IMR-90 (cell line): ENCODE measurements around the gene ENTPD3. TPM values are rescaled to one million over a fixed set of nuclear protein-coding genes. Genes with fewer than 3 reads are reported as not detected.

ENCODE experiments used
- ATAC-seq: fragments of 200-7000 bp; cut with Tn5 transposase; 2 replicates; pipeline ENCODE4 v1.9.1; 2020; ENCODE audit warnings: low read depth, mild to moderate bottlenecking, moderate library complexity
- BruUV-seq: library from RNA; stranded (reverse); fragments of 400-500 nt; replicated peaks from 2 replicates; lab custom pipeline; 2021; lab: Mats Ljungman, UMichigan
- CTCF ChIA-PET: fragments of 300-600 bp; formaldehyde crosslinking; extraction: SDS; loops from one replicate; lab custom pipeline; 2021; ENCODE audit warnings: antibody characterized with exemption; lab: Yijun Ruan, JAX
- POLR2A ChIA-PET: fragments of 300-600 bp; sonication (Branson Sonifier 250); formaldehyde crosslinking; loops from one replicate; lab custom pipeline; 2022; ENCODE audit warnings: antibody characterized with exemption; ENCODE audit not compliant: unreplicated experiment; lab: Charles Lee
- DNase-seq: peaks from one replicate; pipeline ENCODE4 v3.0.0; 2013
- H2AFZ ChIP-seq: replicated peaks from 2 replicates; pipeline ENCODE3; 2013; ENCODE audit warnings: low read length, mild to moderate bottlenecking; ENCODE audit not compliant: poor library complexity
- H2AK5ac ChIP-seq: 2 replicates; pipeline ENCODE4 v1.6.1; 2013; ENCODE audit warnings: low read depth, low read length, inconsistent platforms
- H2AK9ac ChIP-seq: replicated peaks from 2 replicates; pipeline ENCODE3; 2013; ENCODE audit warnings: mild to moderate bottlenecking, low read depth, low read length, moderate library complexity; ENCODE audit not compliant: poor library complexity
- H2BK120ac ChIP-seq: 2 replicates; pipeline ENCODE4 v1.6.1; 2013; ENCODE audit warnings: low read depth, low read length, inconsistent platforms
- H2BK15ac ChIP-seq: 3 replicates; pipeline ENCODE4 v1.6.1; 2013; ENCODE audit warnings: low read depth, low read length, inconsistent platforms
- H2BK20ac ChIP-seq: 2 replicates; pipeline ENCODE4 v1.6.1; 2013; ENCODE audit warnings: low read depth, mild to moderate bottlenecking, inconsistent platforms, low read length, moderate library complexity
- H2BK5ac ChIP-seq: 2 replicates; pipeline ENCODE4 v1.6.1; 2013; ENCODE audit warnings: mild to moderate bottlenecking, low read depth, low read length, inconsistent platforms; ENCODE audit not compliant: poor library complexity, severe bottlenecking
- H3K14ac ChIP-seq: replicated peaks from 2 replicates; pipeline ENCODE4 v1.6.1; 2013; ENCODE audit warnings: low read depth, low read length, inconsistent platforms
- H3K18ac ChIP-seq: 2 replicates; pipeline ENCODE4 v1.6.1; 2013; ENCODE audit warnings: low read depth, low read length, control low read depth
- H3K23ac ChIP-seq: 2 replicates; pipeline ENCODE4 v1.6.1; 2013; ENCODE audit warnings: low read depth, low read length, inconsistent platforms
- H3K27ac ChIP-seq: 2 replicates; pipeline ENCODE4 v1.5.1; 2013; ENCODE audit warnings: mild to moderate bottlenecking, control low read depth, low read length; ENCODE audit not compliant: insufficient read depth
- H3K27me3 ChIP-seq: 2 replicates; pipeline ENCODE4 v1.6.1; 2013; ENCODE audit warnings: low read length; ENCODE audit not compliant: control insufficient read depth, insufficient read depth
- H3K36me3 ChIP-seq: 2 replicates; pipeline ENCODE4 v1.6.1; 2013; ENCODE audit warnings: low read length, mixed read lengths; ENCODE audit not compliant: control insufficient read depth, insufficient read depth
- H3K4ac ChIP-seq: 2 replicates; pipeline ENCODE4 v1.6.1; 2013; ENCODE audit warnings: low read depth, low read length, inconsistent platforms
- H3K4me1 ChIP-seq: 2 replicates; pipeline ENCODE4 v1.6.1; 2013; ENCODE audit warnings: low read length, mixed read lengths; ENCODE audit not compliant: control insufficient read depth, insufficient read depth
- H3K4me2 ChIP-seq: 2 replicates; pipeline ENCODE4 v1.6.1; 2013; ENCODE audit warnings: low read depth, mild to moderate bottlenecking, control low read depth, low read length, moderate library complexity
- H3K4me3 ChIP-seq: 2 replicates; pipeline ENCODE4 v1.5.1; 2013; ENCODE audit warnings: low read depth, mild to moderate bottlenecking, control low read depth, low read length, moderate library complexity; ENCODE audit not compliant: insufficient read depth
- H3K56ac ChIP-seq: 2 replicates; pipeline ENCODE4 v1.6.1; 2013; ENCODE audit warnings: low read length, inconsistent platforms; ENCODE audit not compliant: insufficient read depth; ENCODE audit errors: extremely low read depth
- H3K79me1 ChIP-seq, 2 experiments: 2 replicates each; pipeline ENCODE4 v1.6.1; 2013; ENCODE audit warnings: low read length in 2 of 2, inconsistent platforms in 1 of 2, low read depth in 1 of 2
- H3K9ac ChIP-seq: 2 replicates; pipeline ENCODE4 v1.6.1; 2013; ENCODE audit warnings: low read depth, low read length, control low read depth
- H3K9me1 ChIP-seq: 2 replicates; pipeline ENCODE4 v1.6.1; 2013; ENCODE audit warnings: low read length, inconsistent platforms; ENCODE audit not compliant: insufficient read depth
- H3K9me3 ChIP-seq: 2 replicates; pipeline ENCODE4 v1.6.1; 2013; ENCODE audit warnings: low read length; ENCODE audit not compliant: control insufficient read depth, insufficient read depth
- H4K20me1 ChIP-seq: 2 replicates; pipeline ENCODE4 v1.6.1; 2013; ENCODE audit warnings: low read length, inconsistent platforms; ENCODE audit not compliant: insufficient read depth
- H4K5ac ChIP-seq: 2 replicates; pipeline ENCODE4 v1.6.1; 2013; ENCODE audit warnings: mild to moderate bottlenecking, low read depth, low read length, control low read depth
- H4K8ac ChIP-seq, 2 experiments: 2 replicates each; pipeline ENCODE4 v1.6.1; 2013; ENCODE audit warnings: low read depth in 2 of 2, low read length in 2 of 2, control low read depth in 1 of 2, inconsistent platforms in 1 of 2
- H4K91ac ChIP-seq: 2 replicates; pipeline ENCODE4 v1.6.1; 2013; ENCODE audit warnings: low read depth, low read length, inconsistent platforms; ENCODE audit not compliant: insufficient read depth
- CHD1 ChIP-seq: IDR thresholded peaks from 2 replicates; pipeline ENCODE4 v1.6.1; 2012; ENCODE audit warnings: low read depth, low read length, improper control_type of control experiment
- MXI1 ChIP-seq: IDR thresholded peaks from 2 replicates; pipeline ENCODE4 v1.6.1; 2012; ENCODE audit warnings: low read depth, mild to moderate bottlenecking, low read length, moderate library complexity, borderline replicate concordance
- NFE2L2 ChIP-seq: fragments of 150-350 bp; IDR thresholded peaks from 2 replicates; pipeline ENCODE4 v1.6.1; 2016; ENCODE audit warnings: low read depth, mild to moderate bottlenecking, low read length
- POLR2A ChIP-seq: IDR thresholded peaks from 2 replicates; pipeline ENCODE4 v1.6.1; 2012; ENCODE audit warnings: mild to moderate bottlenecking, low read depth, low read length
- RAD21 ChIP-seq: IDR thresholded peaks from 2 replicates; pipeline ENCODE4 v1.6.1; 2012; ENCODE audit warnings: low read length, improper control_type of control experiment
- RCOR1 ChIP-seq: IDR thresholded peaks from 2 replicates; pipeline ENCODE4 v1.6.1; 2012; ENCODE audit warnings: mild to moderate bottlenecking, low read length, improper control_type of control experiment; ENCODE audit not compliant: insufficient replicate concordance
- RFX5 ChIP-seq: IDR thresholded peaks from 2 replicates; pipeline ENCODE4 v1.8.0; 2012; ENCODE audit warnings: low read depth, mild to moderate bottlenecking, low read length, moderate library complexity
- WGBS, 2 experiments: methylation state at CpG; one replicate each; pipeline versions ENCODE4 v1.1.5 to v1.1.7; 2013; ENCODE audit warnings: missing lambda C conversion rate in 2 of 2; ENCODE audit not compliant: insufficient read length in 1 of 2; ENCODE audit errors: extremely low coverage in 2 of 2; 5-methylcytosine and 5-hydroxymethylcytosine counted together
- dilution Hi-C: fragments of 300-500 bp; cut with HindIII; formaldehyde crosslinking; loops from one replicate; pipeline ENCODE4 v1.14.3; 2018; ENCODE audit warnings: low sequenced_read_pairs; ENCODE audit not compliant: unreplicated experiment
- in situ Hi-C: fragments of 300-500 bp; cut with MboI; formaldehyde crosslinking; loops from 3 replicates; pipeline ENCODE4 v1.14.3; 2019; ENCODE audit warnings: low sequenced_read_pairs, inconsistent platforms, mixed read lengths
- intact Hi-C: fragments of 100-400 bp; cut with micrococcal nuclease; formaldehyde crosslinking; loops from 2 replicates; pipeline ENCODE4 v1.10.0; 2022
- polyA plus RNA-seq, 3 experiments: library from polyadenylated mRNA; depleted of rRNA; stranded (reverse); fragments of >200 nt; gene quantifications; 2 replicates each; pipeline ENCODE4 v1.2.3, GENCODE V29; 2012; ENCODE audit warnings: low replicate concordance in 1 of 3
- total RNA-seq: library from RNA; depleted of rRNA; stranded (reverse); fragments of >200 nt; gene quantifications from 2 replicates; pipeline ENCODE4 v1.2.3, GENCODE V29; 2012
- TF ChIP-seq, protein P1 (sequence below): fragments of 150-350 bp; IDR thresholded peaks from 2 replicates; pipeline ENCODE4 v1.6.1; 2016; ENCODE audit warnings: low read depth, mild to moderate bottlenecking, low read length, moderate library complexity, borderline replicate concordance
- TF ChIP-seq, protein P2 (sequence below): fragments of 150-350 bp; IDR thresholded peaks from 2 replicates; pipeline ENCODE4 v1.6.1; 2017; ENCODE audit warnings: mild to moderate bottlenecking, antibody characterized with exemption, low read length, low read depth
- TF ChIP-seq, protein P3 (sequence below): conservative IDR thresholded peaks from 2 replicates; pipeline ENCODE4 v1.5.1; 2012; ENCODE audit warnings: mild to moderate bottlenecking, low read depth, low read length, improper control_type of control experiment

The ENTPD3 gene
- total and polyA plus RNA-seq, 2 of the 4 experiments (the other 2 are of a cell fraction) = not detected

DNA sequence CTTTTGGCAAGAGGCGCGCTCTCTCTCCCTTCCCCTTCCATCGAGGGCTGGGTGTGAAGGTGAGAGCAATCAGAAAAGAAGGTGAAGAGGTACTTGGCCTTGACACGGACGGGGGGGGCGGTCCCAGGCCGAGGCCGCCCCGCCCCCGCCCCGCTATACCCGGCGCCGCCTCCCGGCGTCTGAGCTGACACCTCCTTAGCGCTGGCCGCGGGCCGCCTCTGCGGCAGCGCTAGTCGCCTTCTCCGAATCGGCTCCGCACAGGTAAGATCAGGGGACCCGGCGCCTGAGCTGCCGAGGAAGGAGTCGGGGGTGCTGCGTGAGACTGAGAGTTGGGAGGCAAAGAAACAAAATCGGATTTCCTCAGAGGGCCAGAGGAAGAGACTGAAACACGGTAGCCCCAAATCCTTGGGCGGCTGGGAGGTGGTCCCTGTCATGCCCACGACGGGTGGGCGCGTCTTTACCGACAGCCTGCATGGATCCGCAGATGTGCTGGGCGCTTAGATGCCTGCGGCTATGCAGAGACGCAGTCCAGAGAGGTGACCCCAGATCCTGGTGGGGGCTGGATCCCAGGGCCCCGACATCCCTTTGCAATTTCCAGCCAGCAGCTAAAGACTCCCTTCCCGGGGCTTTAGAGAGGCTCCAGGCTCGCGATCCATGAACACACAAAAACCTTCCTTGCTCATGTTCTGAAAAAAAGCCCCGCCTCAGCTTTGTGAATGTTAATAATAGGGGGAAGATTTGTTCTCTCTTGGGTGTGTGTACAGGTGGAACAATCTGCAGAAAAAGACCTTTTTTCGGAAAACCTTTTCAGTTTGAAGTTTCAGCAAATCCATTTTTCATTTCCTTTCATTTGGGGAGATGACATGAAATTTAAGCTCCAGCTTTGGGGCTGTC, at the start of gene ENTPD3 (continued):
- TF ChIP-seq, protein P1, sequence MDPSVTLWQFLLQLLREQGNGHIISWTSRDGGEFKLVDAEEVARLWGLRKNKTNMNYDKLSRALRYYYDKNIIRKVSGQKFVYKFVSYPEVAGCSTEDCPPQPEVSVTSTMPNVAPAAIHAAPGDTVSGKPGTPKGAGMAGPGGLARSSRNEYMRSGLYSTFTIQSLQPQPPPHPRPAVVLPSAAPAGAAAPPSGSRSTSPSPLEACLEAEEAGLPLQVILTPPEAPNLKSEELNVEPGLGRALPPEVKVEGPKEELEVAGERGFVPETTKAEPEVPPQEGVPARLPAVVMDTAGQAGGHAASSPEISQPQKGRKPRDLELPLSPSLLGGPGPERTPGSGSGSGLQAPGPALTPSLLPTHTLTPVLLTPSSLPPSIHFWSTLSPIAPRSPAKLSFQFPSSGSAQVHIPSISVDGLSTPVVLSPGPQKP = no peak
- no peak for TF ChIP-seq MXI1
- no peak for TF ChIP-seq NFE2L2

- H4K91ac ChIP-seq = no peak overlapping the region
- H3K9ac ChIP-seq = no peak overlapping the region
- H2BK5ac ChIP-seq = no peak overlapping the region
- no peak overlapping the region for H2BK20ac ChIP-seq
- no peak overlapping the region for H3K27ac ChIP-seq
- ATAC-seq (no peak), DNase-seq (no peak)
- no peak overlapping the region for H3K18ac ChIP-seq
- H3K79me1 ChIP-seq = no peaks in the 10 kb centered on the region
- no CpG with 5 or more reads among the region's 1 CpG for WGBS, 2 experiments
- H3K9me3 ChIP-seq = no peaks in the 10 kb centered on the region
- H3K4me1 ChIP-seq = no peaks in the 10 kb centered on the region
- H3K27me3 ChIP-seq = no peaks in the 10 kb centered on the region
- H3K9me1 ChIP-seq = no peaks in the 10 kb centered on the region
- H2AK5ac ChIP-seq = no peak overlapping the region
- no peak overlapping the region for H4K5ac ChIP-seq
- CTCF ChIA-PET = no interaction called here
- dilution Hi-C loops (no loop called here), intact Hi-C loops (no loop called here), in situ Hi-C loops (loop anchor here (25.0 kb wide), 2 partner anchors 247 to 847 kb away; partner anchors contain the start of gene CTNNB1)
- no peaks in the 10 kb centered on the region for H4K20me1 ChIP-seq
- no peak overlapping the region for H3K14ac ChIP-seq
- no peak overlapping the region for H3K23ac ChIP-seq
- no peak overlapping the region for H2BK120ac ChIP-seq
- no peak overlapping the region for H2BK15ac ChIP-seq
- H2AFZ ChIP-seq = no peak overlapping the region
- POLR2A ChIA-PET = no interaction called here
- H3K56ac ChIP-seq = no peak overlapping the region
- no TSS peak for BruUV-seq
- H3K4ac ChIP-seq = no peak overlapping the region
- H2AK9ac ChIP-seq = no peak overlapping the region
- no peak overlapping the region for H3K4me3 ChIP-seq
- H3K4me2 ChIP-seq = no peak overlapping the region
- H3K36me3 ChIP-seq = no peaks in the 10 kb centered on the region
- H4K8ac ChIP-seq = no peak overlapping the region
- TF ChIP-seq RCOR1 = no peak
- TF ChIP-seq MXI1 = no peak
- TF ChIP-seq, protein P1 = no peak
- no peak for TF ChIP-seq NFE2L2
- TF ChIP-seq RAD21 = no peak
- TF ChIP-seq, protein P2, sequence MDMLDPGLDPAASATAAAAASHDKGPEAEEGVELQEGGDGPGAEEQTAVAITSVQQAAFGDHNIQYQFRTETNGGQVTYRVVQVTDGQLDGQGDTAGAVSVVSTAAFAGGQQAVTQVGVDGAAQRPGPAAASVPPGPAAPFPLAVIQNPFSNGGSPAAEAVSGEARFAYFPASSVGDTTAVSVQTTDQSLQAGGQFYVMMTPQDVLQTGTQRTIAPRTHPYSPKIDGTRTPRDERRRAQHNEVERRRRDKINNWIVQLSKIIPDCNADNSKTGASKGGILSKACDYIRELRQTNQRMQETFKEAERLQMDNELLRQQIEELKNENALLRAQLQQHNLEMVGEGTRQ = no peak
- TF ChIP-seq, protein P3, sequence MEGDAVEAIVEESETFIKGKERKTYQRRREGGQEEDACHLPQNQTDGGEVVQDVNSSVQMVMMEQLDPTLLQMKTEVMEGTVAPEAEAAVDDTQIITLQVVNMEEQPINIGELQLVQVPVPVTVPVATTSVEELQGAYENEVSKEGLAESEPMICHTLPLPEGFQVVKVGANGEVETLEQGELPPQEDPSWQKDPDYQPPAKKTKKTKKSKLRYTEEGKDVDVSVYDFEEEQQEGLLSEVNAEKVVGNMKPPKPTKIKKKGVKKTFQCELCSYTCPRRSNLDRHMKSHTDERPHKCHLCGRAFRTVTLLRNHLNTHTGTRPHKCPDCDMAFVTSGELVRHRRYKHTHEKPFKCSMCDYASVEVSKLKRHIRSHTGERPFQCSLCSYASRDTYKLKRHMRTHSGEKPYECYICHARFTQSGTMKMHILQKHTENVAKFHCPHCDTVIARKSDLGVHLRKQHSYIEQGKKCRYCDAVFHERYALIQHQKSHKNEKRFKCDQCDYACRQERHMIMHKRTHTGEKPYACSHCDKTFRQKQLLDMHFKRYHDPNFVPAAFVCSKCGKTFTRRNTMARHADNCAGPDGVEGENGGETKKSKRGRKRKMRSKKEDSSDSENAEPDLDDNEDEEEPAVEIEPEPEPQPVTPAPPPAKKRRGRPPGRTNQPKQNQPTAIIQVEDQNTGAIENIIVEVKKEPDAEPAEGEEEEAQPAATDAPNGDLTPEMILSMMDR = no peak
- no peak for TF ChIP-seq POLR2A
- TF ChIP-seq RFX5 = no peak
- no peak for TF ChIP-seq CHD1
These were observed 47.1 kb upstream of the ENTPD3 start for GRCh38 chr3:40339871-40340270.
